ENCODE data around the gene RPS17.
A peak's percentile ranks its signal among the peaks of the same experiment; 100 is the strongest.
"Not testable (repeated sequence)": the region's sequence is repeated elsewhere in the genome, so short reads cannot be mapped to it uniquely, and the experiment has no call there.

The RPS17 gene

DNA sequence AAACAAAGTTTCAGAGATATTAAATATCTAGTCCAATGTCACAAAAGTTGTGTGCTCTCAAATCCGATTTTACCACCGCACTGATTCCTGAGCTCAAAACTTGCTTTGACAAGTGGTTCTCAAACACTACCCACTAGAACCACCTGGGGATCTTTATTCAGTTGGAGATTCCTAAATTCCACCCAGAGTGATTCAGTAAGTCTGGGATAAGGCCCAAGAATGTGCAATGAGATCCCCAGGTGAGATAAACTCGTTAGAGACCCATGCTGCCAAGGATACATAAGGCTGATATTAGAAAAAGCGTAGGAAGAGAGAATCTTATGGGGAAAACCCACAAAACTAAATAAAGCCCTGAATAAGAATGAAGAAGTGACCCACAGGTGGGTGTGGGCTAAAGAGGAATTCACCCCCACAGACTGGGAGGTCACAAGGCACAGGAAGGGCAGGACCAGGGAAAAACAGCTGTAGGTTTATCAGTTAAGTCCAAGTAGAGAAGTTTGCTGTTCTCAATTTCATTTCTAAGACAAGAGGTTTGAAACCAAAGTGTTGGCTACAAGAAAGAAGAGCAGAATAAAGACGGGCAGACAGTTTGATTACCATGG, 11.5 kb upstream of the RPS17 start:
- H3K4me3 ChIP-seq (ENCODE audit: low read length): no peak overlapping the region
- DNase-seq (ENCODE audit: low read depth, low spot score): no peak

DNA sequence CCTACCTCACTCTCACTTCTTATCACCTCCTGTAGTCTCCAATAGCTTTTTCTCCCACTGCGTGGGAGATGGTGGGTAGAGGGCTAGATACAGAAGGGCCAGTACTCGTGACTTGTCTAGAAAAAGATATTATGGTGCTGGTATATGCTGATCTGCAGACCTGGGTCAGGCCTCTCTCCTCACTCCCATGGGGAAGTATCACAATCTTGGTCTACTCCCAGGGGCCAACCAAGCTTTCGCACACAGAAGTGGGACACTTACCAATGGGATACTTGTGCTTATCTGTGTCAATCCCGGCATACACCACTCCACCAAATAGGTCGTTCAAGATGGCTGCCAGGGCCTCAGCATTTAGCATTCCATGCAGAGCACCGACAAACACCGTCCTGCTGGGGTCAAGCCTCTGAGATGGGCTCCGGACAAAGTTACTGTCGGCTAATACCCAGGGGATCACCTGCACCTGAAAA, 9.0 kb upstream of the RPS17 start:
- H3K4me3 ChIP-seq (ENCODE audit: low read length): no peak overlapping the region
- DNase-seq (ENCODE audit: low read depth, low spot score): no peak

DNA sequence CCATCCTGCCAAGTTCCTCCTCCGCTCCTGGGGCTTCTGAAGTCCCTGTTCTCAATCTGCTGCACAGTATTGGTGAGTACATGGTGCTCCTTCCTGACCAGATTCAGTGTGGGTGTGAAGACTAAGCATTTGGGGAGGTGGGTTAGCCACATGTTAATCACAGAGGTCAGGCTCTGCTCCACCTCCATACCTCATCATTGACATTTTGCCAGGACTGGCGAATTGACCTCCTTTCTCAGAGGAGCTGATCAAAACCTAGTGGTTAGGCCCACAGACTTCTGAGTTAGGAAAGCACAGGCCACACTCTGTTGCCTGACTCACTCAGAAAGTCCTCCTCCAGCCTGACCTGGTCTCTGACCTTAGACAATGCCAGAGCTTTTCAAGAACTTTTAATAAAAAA, 8.4 kb upstream of the RPS17 start:
- DNase-seq (ENCODE audit: low read depth, low spot score): no peak
- no peak overlapping the region for H3K4me3 ChIP-seq (ENCODE audit: low read length)

DNA sequence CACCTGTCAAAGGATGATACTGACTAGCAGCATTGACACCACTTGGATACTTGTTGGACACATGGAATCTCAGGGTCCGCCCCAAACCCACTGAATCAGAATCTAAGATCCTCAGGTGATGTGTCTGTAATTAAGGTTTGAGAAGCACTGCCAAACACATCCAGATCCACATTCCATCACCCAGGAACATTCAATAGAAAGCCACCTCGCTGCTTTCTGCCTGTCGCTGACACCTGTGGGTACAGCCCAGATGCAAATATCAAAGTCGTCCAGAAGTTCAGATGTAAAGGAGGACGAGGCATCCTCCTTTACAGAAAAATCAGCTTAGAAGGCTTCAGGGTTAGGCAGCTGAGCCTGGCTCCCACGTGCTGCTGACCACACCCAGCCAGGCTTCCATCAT, 5.2 kb upstream of the RPS17 start:
- H3K4me3 ChIP-seq (ENCODE audit: low read length): no peak overlapping the region
- DNase-seq (ENCODE audit: low read depth, low spot score): no peak

DNA sequence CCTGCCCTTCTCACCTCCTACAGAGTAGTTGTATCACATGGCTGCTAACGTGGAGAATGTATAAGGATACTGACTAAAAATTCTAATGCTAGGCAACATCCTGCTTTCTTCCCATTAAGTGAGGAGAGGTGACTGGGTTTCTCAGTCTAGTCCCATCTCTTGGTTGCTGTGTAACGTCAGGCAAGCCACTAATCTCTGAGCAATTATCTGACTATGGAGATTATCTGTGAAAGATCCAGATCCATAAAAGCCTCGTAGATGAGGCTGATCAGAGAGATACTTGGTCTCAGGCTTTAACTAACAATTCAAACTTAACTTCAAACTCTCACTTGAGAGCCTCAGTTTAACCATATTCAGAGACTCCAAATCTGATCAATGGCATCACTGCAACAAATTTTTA, 4.7 kb upstream of the RPS17 start:
- H3K4me3 ChIP-seq (ENCODE audit: low read length): no peak overlapping the region
- DNase-seq (ENCODE audit: low read depth, low spot score): no peak

DNA sequence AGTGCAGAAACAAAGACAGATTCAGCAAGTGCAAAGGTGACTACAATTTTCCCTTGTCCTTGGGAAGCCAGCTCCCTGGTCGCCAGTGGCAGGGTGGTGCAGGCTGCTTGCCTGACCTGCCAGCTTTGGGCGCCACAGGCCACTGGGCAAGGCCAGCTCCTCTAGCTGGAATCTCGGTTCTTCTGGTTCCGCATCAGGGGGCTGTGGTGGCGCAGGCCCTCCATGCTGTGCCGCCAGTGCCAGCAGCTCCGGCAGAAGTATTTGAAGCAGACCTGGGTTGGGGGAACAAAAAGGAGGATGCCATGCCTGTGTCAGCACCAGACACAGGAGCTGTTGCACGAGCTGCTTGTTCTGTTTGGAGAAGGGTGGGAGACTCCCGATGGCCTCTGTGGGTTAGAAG, 4.2 kb upstream of the RPS17 start:
- no peak overlapping the region for H3K4me3 ChIP-seq (ENCODE audit: low read length)
- no peak for DNase-seq (ENCODE audit: low read depth, low spot score)

DNA sequence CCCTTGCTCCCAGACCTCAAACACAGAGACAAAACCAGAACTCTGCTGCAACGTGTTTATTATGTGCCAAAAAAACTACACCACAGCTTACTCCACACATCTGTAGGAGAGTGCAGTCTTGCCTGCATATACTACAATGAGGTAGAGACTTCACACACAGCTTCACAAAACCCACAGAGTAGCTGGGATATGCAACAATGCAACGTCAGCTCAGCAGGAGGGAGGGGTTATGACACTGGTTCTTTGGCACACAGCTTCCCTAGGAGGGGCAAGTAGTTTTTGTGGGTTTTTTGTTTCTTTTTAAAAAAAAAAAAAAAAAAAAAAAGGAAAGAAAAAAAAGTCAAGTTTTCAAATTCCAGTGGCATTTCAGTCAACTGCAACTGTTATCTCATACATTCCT, 2.9 kb upstream of the RPS17 start:
- no peak overlapping the region for H3K4me3 ChIP-seq (ENCODE audit: low read length)
- peak; percentile 91 for DNase-seq (ENCODE audit: low read depth, low spot score)

DNA sequence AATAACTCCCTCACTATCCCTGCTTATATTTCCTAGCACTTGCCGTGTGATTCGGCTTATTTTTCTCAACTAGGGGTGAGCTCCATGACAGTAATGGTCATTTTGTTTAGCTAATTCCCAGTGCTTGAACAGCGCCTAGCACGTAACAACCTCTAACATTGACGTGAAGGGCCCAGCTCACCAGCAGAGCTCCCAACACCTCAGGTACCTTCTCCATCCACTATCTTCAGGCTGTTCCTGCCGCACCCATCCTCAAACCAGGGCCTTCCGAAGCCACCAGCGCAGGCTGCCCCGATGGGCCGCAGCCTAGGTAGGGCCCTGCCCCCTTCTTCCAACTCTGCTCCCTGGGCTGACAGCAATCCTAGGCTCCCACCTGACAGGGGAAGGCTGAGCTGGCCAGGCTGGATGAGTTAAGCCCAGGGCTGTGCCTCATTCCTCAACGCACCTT, 751 bp upstream of the RPS17 start:
- no peak for DNase-seq (ENCODE audit: low read depth, low spot score)
- H3K4me3 ChIP-seq (ENCODE audit: low read length): peak overlapping the region; percentile 99

DNA sequence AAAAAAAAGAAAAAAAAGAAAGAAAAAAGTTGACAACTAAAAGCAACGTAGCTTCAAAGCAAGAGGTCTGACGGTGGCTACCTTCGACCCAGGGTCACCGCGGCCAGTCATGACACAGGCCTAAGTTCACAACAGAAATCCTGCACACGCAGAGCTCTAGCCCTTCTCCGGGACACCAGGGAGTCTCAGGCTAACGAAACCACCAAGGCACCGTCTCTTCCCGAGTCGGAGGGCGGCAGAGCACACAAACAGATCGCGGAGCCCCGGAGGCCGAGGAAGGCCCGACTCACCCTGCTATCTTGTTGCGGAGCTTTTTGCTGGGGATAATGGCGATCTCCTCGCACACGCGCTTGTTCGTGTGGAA, 584 bp downstream of the RPS17 start:
- no peak for DNase-seq (ENCODE audit: low read depth, low spot score)
- H3K4me3 ChIP-seq (ENCODE audit: low read length): peak overlapping the region; percentile 99

DNA sequence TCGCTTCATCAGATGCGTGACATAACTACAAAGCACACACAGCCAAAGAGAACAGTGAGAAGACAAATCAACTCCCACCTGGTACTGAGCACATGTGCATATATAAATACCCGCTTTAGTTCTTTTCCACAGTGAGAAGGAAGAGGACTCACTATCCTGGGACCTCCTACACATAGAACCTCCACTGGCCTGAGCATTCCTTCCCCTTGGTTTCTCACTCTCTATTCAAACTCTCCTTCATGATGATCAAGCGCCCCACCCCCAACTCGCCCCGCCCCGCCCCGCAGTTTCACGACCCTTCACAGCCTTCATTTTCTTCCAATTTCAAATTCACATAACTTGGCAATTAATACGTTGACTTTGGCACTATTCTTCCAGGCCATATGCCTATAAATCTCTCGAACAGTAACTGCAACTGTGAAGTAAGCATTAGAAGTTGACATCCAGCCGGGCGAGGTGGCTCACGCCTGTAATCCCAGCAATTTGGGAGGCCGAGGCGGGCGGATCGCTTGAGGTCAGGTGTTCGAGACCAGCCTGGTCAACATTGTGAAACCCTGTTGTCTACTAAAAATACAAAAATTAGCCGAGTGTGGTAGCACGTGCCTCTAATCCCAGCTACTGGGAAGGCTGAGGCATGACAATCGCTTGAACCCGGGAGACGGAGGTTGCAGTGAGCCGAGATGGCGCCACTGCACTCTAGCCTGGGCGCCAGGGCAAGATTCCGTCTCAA, 1.1 kb downstream of the RPS17 start:
- peak overlapping the region; percentile 99 for H3K4me3 ChIP-seq (ENCODE audit: low read length)
- no peak for DNase-seq (ENCODE audit: low read depth, low spot score)

DNA sequence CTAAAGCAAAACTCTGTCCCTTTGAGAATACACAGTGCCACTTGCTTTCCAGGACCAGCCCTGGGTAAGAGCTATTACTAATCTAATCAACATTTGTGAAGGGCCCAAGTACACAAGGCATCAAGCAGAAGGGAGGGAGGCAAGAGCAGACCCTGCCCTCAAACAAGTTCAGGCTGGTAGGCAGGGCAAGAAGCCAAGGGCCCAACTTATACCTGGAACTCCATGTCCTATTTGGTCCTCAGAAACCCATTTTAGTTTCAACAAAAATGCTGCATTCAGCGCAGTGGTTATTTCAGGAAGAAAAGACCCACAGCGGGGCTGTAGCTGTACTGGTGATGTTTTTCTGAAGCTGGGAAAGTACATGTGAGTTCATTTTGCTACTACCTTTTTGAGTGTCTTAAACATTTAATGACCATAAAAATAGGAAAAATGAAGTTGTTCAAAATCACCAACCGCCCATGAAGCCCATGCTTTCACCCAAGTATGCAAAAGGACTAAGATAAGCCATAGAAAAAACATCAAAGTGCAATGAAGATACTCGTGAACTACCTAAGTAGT, 2.8 kb downstream of the RPS17 start:
- H3K4me3 ChIP-seq (ENCODE audit: low read length): no peak overlapping the region
- no peak for DNase-seq (ENCODE audit: low read depth, low spot score)

DNA sequence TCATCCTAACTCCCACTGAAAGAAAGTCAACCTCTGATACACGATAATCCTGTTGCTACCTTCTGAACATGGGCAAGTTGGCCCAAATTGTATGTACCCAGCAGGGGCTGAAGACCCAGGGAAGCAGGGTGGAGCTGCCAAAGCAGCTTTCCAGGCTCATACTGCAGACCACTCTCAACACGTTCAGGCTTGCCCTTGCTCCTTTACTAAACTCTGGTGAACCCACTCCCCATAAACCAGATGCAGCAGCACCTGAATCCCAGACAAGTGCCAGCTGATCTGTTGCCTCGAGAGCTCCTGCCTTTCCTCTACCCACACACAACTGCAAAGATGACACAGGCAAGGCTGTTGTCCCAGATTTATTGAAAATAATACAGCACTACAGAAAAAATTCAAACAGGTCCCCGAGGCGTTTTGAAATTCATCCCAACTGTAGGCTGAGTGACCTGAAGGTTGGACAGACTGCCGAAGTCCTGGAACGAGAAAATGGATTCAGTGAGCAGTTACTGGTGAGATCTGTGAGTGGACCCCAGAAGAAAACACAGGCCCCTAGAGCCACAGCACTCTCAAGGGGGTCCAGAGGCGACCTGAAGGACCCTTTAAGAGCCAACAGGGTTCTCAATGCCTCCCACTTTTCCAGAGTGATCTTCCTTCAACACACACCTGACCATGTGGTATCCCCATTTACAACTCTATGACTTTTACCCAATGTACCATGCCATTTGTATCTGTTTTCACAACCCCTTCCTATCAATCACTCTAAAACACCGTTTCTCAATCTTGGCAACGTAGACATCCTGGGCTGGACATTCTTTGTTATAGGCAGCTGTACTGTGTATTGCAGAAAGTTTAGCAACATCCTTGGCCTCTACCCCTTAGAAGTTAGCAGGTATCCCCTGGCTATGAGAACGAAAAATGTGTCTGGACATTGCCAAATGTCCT, 3.6 kb downstream of the RPS17 start:
- no peak overlapping the region for H3K4me3 ChIP-seq (ENCODE audit: low read length)
- no peak for DNase-seq (ENCODE audit: low read depth, low spot score)

DNA sequence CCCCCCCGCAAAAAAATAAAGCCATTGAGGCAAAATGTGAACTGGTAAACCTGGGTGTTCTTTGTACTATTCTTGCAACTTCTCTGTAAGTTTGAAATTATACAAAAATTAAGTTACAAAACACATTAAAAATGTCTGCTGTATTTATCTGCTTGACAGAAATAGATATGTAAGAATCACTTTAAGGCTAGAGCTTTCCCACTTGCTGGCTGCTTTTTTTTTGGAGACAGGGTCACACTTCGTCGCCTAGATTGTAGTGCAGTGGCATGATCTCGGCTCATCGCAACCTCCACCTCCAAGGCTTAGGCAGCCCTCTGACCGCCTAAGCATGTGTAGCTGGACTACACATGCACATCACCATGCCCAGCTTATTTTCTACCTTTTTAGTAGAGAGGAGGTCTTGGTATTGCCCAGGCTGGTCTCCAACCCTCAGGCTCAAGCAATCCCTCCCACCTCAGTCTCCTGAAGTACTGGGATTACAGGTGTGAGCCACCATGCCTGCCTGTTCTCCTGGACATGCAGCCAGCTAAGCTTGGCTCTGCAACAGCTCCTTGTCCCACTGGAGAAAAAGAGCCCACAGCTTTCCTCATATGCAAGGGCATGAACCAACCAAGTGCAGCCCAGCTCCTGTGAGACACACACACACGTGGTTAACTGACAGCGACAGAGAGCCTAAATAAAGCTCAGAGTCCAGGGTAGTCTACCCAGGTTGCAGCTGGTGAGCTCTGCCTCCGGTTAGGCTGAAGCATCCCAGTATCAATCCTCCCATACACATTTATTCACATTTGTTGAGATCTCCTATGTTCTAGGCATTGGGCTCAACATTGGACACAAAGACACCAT, 4.5 kb downstream of the RPS17 start:
- H3K4me3 ChIP-seq (ENCODE audit: low read length): no peak overlapping the region

DNA sequence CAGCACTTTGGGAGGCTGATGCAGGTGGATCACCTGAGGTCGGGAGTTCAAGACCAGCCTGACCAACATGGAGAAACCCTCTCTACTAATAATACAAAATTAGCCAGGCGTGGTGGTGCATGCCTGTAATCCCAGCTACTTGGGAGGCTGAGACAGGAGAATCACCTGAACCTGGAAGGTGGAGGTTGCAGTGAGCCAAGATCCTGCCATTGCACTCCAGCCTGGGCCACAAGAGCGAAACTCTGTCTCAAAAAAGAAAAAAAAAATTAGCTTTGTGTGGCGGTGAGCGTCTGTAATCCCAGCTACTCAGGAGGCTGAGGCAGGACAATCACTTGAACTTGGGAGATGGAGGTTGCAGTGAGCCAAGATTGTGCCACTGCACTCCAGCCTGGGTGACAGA, 5.1 kb downstream of the RPS17 start:
- H3K4me3 ChIP-seq (ENCODE audit: low read length); DNase-seq (ENCODE audit: low read depth, low spot score): not testable (repeated sequence)

More for the DNA sequence above, 4.5 kb downstream of the RPS17 start:
- no peak for DNase-seq (ENCODE audit: low read depth, low spot score)

DNA sequence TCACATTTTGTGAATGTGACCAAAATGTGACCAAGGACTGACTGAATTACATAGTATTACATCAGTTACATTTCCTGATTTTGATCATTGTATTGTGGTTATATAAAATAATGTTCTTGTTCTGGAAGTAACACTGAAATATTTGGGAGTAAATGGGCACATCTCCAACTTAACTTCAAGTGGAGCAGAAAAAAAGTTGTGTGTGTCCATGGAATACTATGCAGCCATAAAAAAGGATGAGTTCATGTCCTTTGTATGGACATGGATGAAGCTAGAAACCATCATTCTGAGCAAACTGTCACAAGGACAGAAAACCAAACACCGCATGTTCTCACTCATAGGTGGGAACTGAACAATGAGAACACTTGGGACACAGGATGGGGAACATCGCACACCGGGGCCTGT, 5.8 kb downstream of the RPS17 start:
- not testable (repeated sequence) for DNase-seq (ENCODE audit: low read depth, low spot score); H3K4me3 ChIP-seq (ENCODE audit: low read length)

DNA sequence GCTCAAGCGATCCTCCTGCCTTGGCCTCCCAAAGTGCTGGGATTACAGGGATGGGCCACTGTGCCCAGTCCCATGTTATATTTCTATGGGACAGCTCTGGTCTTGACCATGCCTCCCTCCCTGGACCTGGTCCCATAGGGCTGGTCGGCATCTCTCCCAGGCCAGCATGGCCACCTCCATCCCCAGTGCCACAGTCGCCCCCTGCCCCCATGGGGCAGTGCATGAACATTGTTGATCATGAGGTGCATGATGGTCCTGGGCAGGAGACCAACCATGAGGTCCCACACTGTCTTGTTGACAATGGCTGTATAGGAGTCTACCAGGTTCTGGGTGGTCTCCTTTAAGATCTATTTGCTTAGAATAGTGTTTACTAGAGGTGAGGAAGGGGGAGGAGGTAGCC, 6.5 kb downstream of the RPS17 start:
- no peak for DNase-seq (ENCODE audit: low read depth, low spot score)
- H3K4me3 ChIP-seq (ENCODE audit: low read length): no peak overlapping the region

DNA sequence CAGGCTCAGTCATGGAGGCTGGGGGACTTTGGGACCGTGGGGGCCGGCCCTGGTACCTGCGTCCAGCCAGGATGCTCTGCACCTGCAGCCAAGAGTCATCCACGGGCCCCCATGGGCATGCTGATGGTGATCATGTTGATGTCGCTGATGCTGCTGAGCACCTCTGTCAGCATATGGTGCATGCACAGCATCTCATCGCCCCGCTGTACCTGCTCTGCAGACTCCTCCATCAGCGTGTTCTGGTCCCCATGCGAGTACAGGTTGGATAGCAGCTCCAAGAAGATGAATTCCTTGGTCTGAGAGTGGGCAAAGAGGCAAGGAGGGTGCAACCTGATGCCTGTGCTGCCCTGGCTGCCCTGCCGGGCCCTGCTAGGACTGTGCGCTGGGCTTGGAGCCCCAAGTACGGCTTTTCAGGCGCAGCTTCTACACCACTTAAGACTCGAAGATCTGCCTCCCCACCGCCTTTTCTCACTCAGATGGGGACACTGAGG, 7.2 kb downstream of the RPS17 start:
- DNase-seq (ENCODE audit: low read depth, low spot score): no peak
- no peak overlapping the region for H3K4me3 ChIP-seq (ENCODE audit: low read length)

DNA sequence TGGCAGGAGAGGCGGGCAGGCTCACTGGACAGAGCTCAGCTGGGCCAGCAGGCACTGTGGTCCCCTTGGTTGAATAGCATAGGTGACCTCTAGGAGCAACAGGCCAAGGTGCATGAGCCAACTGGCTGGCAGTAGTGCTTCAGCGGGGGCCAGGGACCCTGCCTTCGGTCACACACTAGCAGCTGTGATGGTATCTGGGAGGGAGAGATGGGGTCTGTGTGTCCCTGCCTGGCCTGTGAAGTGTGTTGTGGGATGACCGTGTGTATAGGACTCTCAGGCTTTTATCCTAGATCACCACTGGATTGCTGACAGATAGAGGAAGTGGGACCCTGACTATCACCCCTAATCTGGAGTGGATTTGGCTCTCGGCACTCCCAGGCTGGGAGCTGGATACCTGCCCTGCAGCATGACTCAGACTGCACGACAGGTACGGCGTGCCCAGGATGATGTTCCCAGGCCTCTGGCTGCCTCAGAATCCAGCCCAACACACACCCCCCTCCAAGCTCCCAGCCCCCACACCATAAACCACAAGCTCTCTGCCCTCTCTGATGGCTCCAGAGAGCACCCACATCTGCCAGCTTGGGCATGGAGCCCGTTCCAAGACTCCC, 7.8 kb downstream of the RPS17 start:
- no peak for DNase-seq (ENCODE audit: low read depth, low spot score)
- no peak overlapping the region for H3K4me3 ChIP-seq (ENCODE audit: low read length)
